ACHN (cell line): ENCODE results near the gene NRGN.

Source experiments
- DNase-seq: peaks from one replicate; pipeline ENCODE4 v3.0.0-alpha.2; 2015
- in situ Hi-C: cut with HindIII; loops from 2 replicates; pipeline ENCODE4 v1.10.0; 2017; ENCODE audit warnings: low sequenced_read_pairs, low pct_ligation_motif_present, low pct_unique_long_range_greater_than_20kb

Gene NRGN

DNA sequence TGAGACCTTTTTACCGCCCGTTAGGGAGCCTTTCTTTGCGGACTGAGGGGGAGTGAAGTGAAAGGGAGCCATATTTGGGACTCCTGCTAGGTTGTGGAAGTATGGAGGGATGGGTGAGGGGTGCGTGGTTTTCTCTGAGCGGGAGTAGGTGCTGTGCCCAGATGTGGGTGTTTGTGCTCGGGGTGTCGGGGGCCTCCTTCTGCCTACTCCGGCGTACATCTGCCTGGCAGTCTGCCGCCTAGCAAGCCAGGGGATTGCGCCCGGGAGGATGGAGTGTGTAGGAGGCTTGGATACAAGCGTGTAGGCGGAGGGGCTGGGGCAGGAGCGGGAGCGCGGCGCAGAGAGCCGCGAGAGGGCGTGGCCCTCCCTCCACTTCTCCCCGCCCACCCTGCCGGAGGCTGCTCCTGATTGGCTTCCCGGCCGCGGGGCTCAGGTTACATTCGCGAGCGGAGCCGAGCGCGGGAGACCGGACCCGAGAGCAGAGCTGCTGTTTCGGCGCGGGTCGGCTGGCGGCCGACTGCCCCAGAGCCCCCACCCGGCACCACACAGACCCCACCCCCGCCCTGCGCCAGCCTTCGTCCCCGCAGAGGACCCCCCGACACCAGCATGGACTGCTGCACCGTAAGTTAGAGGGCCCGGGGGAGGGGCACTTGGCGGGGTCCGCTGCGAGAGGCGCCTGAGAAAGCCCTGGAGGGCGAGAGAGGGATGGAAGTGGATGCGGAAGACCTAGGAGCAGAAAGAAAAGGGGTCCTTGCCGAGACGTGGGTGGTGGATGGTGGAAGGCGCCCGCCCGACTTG, at the start of gene NRGN:
NRGN (plus strand) TSS at position 464 of the 798 bp plus-strand sequence; CDS start at position 607, 143 bp downstream.
- peak; percentile 90 for DNase-seq
- in situ Hi-C loops: no loop called here

DNA sequence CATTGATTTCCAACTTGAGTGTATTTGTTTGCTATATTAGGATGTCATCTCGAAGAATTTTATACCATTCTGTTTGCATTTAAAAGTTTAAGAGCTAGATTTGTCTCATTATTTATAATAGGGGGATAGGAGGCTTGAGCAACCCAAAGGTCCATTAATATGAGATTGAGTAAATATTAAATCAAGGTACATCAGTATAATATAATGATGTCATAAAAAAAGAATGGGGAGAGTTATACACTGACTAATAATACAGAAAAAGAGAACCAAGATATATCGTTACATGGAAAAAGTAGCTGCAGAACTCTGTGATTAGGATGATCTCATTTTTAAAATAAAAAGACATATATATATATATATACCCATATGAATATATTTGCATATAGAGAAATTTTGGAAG, 46.6 kb upstream of the NRGN start:
- no peak for DNase-seq
- in situ Hi-C loops: no loop called here

- no peak for DNase-seq
- in situ Hi-C loops: no loop called here
Observed at GRCh38 chr11:124699547-124699946, 40.2 kb upstream of the NRGN start.

GRCh38 chr11:124700028-124700427, 39.7 kb upstream of the NRGN start:
- in situ Hi-C loops: no loop called here
- no peak for DNase-seq

- in situ Hi-C loops: no loop called here
- no peak for DNase-seq
Observed at GRCh38 chr11:124707829-124708228, 31.9 kb upstream of the NRGN start.

DNA sequence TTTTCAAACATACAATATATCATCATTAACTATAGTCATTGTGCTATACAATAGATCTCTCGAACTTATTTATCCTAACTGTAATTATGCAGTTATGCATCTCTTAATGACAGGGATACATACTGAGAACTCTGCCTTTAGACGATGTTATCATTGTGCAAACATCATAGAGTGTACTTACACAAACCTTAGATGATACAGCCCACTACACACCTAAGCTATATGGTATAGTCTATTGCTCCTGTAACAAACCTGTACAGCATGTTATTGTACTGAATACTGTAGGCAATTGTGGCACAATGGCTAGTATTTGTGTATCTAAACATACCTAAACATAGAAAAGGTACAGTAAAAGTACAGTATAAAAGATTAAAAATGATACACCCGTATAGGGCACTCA, 27.4 kb upstream of the NRGN start:
- in situ Hi-C loops: no loop called here
- no peak for DNase-seq

DNA sequence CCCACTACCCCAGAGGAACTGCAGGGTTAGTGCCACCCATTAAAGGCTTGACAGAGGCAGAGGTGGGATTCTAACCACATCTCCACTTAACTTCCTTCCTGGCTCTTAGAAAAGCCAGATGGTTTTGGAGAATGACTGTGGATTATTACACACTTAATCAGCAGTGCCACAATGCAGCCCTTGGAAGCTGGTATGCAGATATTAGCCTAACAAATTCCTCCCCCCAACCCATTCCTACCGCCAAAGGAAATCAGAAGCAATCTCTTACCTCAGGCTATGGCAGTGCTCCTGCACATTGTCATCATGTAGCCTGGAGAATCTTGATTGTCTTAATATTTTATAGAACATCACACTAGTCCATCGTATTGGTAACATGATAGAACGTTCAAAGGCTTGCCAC, 23.2 kb upstream of the NRGN start:
- in situ Hi-C loops: no loop called here
- no peak for DNase-seq

- in situ Hi-C loops: no loop called here
- DNase-seq: peak; percentile 4
Observed at GRCh38 chr11:124717421-124717785, 22.3 kb upstream of the NRGN start.

DNA sequence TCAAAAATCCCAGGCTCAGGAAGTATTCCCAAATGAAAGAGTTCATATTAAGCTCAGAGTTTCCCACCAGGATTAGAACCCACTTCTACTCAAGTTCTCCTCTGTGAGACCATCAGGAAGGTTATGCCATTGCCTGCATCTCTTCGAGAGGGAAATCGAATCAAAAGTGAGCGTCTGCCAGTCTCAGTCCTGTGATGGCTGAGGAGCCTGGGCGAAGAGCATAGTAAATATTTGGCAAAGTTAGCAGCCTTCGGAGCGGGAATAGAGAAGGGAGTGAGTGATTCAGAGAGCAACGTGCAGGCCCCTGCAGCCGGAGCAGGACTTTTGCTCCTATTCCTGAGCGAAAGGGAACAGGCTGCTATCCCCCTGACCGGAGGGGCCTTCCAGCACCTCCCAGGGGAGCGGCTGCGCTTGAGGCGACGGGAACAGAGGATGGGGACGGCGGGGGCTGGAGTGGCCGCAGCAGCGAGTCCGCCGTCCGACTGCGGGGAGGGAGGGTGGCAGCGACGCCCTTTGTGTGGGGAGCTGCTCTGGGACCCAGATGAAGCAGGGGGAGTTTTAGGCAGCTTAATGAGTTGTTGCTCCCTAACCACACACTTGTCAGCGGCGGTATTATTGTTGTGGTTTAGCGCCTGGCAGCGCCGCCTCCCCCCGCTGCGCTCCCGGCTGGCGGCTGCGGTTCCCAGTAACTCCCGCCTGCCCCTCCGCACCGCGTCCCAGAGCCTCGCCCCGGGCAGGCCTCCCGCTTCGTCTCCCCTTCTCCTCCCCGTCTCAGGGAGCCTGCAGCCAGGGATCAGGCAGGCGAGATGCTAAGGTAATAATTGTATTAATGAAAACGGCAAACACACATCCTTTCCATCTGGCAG, 21.7 kb upstream of the NRGN start:
- in situ Hi-C loops: no loop called here
- peak; percentile 25 for DNase-seq

GRCh38 chr11:124718801-124719200, 20.9 kb upstream of the NRGN start:
- in situ Hi-C loops: no loop called here
- DNase-seq: no peak

- DNase-seq: no peak
- in situ Hi-C loops: no loop called here
Observed at GRCh38 chr11:124719534-124719933, 20.2 kb upstream of the NRGN start.

- in situ Hi-C loops: no loop called here
- no peak for DNase-seq
Observed at GRCh38 chr11:124722176-124722575, 17.6 kb upstream of the NRGN start.

DNA sequence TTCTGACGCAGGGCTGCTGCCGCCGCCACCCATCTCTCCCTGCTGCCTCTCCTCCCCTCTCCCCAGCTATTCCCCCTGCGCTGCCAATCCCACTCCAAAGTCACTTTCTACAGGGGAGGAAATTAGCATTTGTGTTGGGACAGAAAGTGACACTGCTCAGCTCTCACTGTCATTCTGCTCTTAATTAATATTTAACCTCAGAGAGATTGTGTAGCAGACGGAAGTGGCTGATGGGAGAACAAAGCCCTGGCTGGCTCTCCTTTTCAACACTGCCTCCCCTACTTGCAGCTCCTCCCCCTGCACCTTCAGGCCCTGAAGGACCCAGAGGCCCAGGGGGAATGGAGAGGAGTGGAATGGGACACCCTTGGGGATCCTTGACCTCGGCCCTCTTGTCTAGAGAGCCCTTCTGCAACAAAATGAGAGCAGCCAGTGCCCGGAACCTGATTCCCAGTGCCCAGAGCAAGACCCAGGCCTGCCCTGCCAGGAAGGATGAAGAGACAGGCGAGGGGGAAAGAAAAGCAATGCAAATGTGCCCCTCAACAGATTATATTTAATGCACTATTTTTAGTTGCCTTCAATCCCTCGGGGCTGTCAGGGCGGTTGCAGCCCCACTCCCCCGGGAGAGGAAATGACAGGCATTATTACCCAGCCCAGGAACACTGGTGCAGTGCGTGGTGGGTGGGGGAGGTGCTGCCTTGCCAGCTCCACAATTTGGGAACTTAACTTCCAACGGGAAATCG, 14.6 kb upstream of the NRGN start:
- DNase-seq: no peak
- in situ Hi-C loops: no loop called here

DNA sequence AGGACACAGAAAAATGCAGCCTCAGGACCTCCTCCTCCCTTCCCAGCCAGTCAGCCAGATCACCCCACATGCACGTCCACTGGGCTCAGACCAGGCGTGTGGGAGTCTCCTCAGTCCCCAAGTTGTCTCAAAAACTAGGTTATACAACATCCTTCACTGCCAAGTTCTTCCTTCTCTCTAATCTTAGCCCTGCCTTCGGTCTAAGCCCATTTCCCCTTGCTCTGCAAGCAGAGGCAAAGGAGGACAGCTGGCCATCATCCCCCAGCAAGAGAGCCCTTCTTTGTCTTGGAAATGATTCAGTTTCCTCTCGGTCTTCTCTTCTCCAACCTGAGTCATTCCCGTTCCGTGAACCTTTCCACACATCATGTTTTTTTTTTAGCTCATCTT, 14.0 kb upstream of the NRGN start:
- DNase-seq: no peak
- in situ Hi-C loops: no loop called here

GRCh38 chr11:124727474-124727873, 12.3 kb upstream of the NRGN start:
- DNase-seq: no peak
- in situ Hi-C loops: no loop called here

- DNase-seq: no peak
- in situ Hi-C loops: no loop called here
Observed at GRCh38 chr11:124728134-124728533, 11.6 kb upstream of the NRGN start.

- in situ Hi-C loops: no loop called here
- DNase-seq: no peak
Observed at GRCh38 chr11:124729571-124729970, 10.2 kb upstream of the NRGN start.

DNA sequence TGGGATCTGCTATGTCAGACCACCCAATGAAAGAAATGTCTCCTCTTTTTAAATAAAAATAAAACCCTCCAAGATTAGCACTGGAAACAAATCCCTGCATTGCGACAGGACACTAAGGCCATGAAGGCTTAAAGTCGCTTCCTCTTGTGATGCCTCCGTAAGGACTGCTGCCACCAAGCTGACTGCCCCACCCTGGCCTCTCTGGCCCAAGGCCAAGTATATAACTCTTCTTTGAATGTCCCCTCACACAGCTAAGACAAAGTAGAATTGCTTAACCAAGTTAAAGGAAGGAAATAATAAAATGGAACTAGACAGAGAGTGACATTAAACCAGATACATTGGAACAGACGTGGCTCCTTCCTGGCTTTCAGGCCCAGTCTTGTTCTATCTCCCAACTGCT, 7.5 kb upstream of the NRGN start:
- no peak for DNase-seq
- in situ Hi-C loops: no loop called here

DNA sequence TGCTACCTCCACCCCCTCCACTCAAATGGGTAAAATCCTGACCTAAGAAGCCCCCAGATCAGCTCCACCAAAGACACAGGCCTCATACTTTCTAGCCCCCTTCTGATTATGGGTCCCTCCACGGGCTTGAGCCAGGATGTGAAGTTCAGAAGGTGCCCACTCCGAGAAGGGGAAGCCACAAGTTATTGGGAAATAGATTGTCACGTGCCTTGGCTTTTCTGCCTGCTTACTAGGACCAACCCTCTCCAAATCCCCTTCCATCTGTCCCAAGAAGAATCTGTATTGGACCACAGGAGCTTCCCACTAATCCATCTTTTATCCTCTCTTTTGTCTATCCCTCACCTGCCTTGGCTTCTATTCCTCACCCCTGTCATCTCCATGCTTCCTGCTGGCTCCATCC, 3.0 kb upstream of the NRGN start:
- DNase-seq: no peak
- in situ Hi-C loops: no loop called here
